ENCODE data around the gene RAB27B. TPM values are rescaled to one million over a fixed set of nuclear protein-coding genes. Genes with fewer than 3 reads are reported as not detected.

The RAB27B gene
- total and polyA plus RNA-seq, 10 of the 15 experiments (the other 5 are each of a cell fraction or from before 2014, with no cell fraction given), result under 0.01 to 0.03 TPM; not detected in 8

- TF ChIP-seq RAD51 (IDR thresholded peaks at IDR 0.05), result no peak
- TF ChIP-seq BRCA1 (IDR thresholded peaks at IDR 0.05; ENCODE audit: low read depth, low read length), result no peak
- TF ChIP-seq SREBF1 (IDR thresholded peaks at IDR 0.05; ENCODE audit: low read length), result no peak
- BruUV-seq (replicated peaks), result no TSS peak
- H4K20me1 ChIP-seq (ENCODE audit: control insufficient read depth, insufficient read depth), result no peaks in the 10 kb centered on the region
- no peak for DNase-seq (ENCODE audit: low read depth, low spot score)
- no peak overlapping the region for H2AFZ ChIP-seq (ENCODE audit: control insufficient read depth, low read depth, low read length)
- ChIA-PET CTCF (no interaction called here), POLR2A (no interaction called here), RAD21 (ENCODE audit: unreplicated experiment) (no interaction called here), SMC1A (ENCODE audit: uncharacterized antibody, unreplicated experiment) (no interaction called here)
- H3K9ac ChIP-seq (ENCODE audit: control insufficient read depth, insufficient read depth, low read length), result no peak overlapping the region
- FAIRE-seq, result no peak
- H3K79me2 ChIP-seq (ENCODE audit: control insufficient read depth, insufficient read depth, low read length), result no peaks in the 10 kb centered on the region
- in situ Hi-C loops (cut with MboI) (no loop called here), intact Hi-C loops (cut with micrococcal nuclease; ENCODE audit: unreplicated experiment) (no loop called here)
- 26% methylated on average over 1 of the region's 1 CpG for WGBS (ENCODE audit: insufficient coverage, insufficient replicate concordance, low lambda C conversion rate, missing lambda C conversion rate)
- no peak overlapping the region for H3K4me3 ChIP-seq
- H3K27me3 ChIP-seq (replicated peaks in 1 of 2; ENCODE audit: control insufficient read depth in 2 of 2, insufficient read depth in 2 of 2, low read length in 1 of 2), result no peaks in the 10 kb centered on the region
- H3K36me3 ChIP-seq (ENCODE audit: control insufficient read depth in 2 of 2, insufficient read depth in 2 of 2, low read length in 1 of 2), result no peaks in the 10 kb centered on the region
- H3K4me1 ChIP-seq (ENCODE audit: control insufficient read depth, insufficient read depth, low read length), result no peaks in the 10 kb centered on the region
- no peak overlapping the region for H3K4me2 ChIP-seq (ENCODE audit: control insufficient read depth, insufficient read depth)
- no peak overlapping the region for H3K27ac ChIP-seq (ENCODE audit: control insufficient read depth, insufficient read depth)
- ATAC-seq, result no peak
- no peaks in the 10 kb centered on the region for H3K9me3 ChIP-seq (replicated peaks; ENCODE audit: control insufficient read depth, insufficient read depth, low read length)
Observed at GRCh38 chr18:54786206-54786605, 42.1 kb upstream of the RAB27B start.

- DNase-seq (ENCODE audit: low read depth, low spot score), result no peak
- SMC1A ChIA-PET (ENCODE audit: uncharacterized antibody, unreplicated experiment), result interaction anchor here (1.0 kb wide), 1 partner anchor 16 kb away, joined by 4 read pairs; no protein-coding TSS in a partner anchor
- in situ Hi-C loops (cut with MboI) (no loop called here), intact Hi-C loops (cut with micrococcal nuclease; ENCODE audit: unreplicated experiment) (no loop called here)
- no peaks in the 10 kb centered on the region for H3K9me3 ChIP-seq (replicated peaks; ENCODE audit: control insufficient read depth, insufficient read depth, low read length)
- H2AFZ ChIP-seq (ENCODE audit: control insufficient read depth, low read depth, low read length), result no peak overlapping the region
- no peaks in the 10 kb centered on the region for H4K20me1 ChIP-seq (ENCODE audit: control insufficient read depth, insufficient read depth)
- ATAC-seq, result no peak
- no peaks in the 10 kb centered on the region for H3K27me3 ChIP-seq (replicated peaks in 1 of 2; ENCODE audit: control insufficient read depth in 2 of 2, insufficient read depth in 2 of 2, low read length in 1 of 2)
- TF ChIP-seq, protein P1, sequence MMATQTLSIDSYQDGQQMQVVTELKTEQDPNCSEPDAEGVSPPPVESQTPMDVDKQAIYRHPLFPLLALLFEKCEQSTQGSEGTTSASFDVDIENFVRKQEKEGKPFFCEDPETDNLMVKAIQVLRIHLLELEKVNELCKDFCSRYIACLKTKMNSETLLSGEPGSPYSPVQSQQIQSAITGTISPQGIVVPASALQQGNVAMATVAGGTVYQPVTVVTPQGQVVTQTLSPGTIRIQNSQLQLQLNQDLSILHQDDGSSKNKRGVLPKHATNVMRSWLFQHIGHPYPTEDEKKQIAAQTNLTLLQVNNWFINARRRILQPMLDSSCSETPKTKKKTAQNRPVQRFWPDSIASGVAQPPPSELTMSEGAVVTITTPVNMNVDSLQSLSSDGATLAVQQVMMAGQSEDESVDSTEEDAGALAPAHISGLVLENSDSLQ (IDR thresholded peaks at IDR 0.05), result no peak
- TF ChIP-seq YBX1 (IDR thresholded peaks at IDR 0.05), result no peak
- TF ChIP-seq NFIC (IDR thresholded peaks at IDR 0.05; ENCODE audit: low read depth, low read length), result no peak
- TF ChIP-seq, protein P2, sequence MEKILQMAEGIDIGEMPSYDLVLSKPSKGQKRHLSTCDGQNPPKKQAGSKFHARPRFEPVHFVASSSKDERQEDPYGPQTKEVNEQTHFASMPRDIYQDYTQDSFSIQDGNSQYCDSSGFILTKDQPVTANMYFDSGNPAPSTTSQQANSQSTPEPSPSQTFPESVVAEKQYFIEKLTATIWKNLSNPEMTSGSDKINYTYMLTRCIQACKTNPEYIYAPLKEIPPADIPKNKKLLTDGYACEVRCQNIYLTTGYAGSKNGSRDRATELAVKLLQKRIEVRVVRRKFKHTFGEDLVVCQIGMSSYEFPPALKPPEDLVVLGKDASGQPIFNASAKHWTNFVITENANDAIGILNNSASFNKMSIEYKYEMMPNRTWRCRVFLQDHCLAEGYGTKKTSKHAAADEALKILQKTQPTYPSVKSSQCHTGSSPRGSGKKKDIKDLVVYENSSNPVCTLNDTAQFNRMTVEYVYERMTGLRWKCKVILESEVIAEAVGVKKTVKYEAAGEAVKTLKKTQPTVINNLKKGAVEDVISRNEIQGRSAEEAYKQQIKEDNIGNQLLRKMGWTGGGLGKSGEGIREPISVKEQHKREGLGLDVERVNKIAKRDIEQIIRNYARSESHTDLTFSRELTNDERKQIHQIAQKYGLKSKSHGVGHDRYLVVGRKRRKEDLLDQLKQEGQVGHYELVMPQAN (conservative IDR thresholded peaks at IDR 0.05), result no peak
- TF ChIP-seq ATF7 (IDR thresholded peaks at IDR 0.05; ENCODE audit: low read depth), result no peak
- TF ChIP-seq MXI1 (IDR thresholded peaks at IDR 0.05; ENCODE audit: low read depth, low read length), result no peak
- BruUV-seq (replicated peaks), result no TSS peak
- RAD21 ChIA-PET (ENCODE audit: unreplicated experiment), result no interaction called here
- H3K9ac ChIP-seq (ENCODE audit: control insufficient read depth, insufficient read depth, low read length), result no peak overlapping the region
- no peaks in the 10 kb centered on the region for H3K79me2 ChIP-seq (ENCODE audit: control insufficient read depth, insufficient read depth, low read length)
- H3K4me1 ChIP-seq (ENCODE audit: control insufficient read depth, insufficient read depth, low read length), result no peaks in the 10 kb centered on the region
- CTCF ChIA-PET, result interaction anchor here (1.3 kb wide), 1 partner anchor 8 kb away, joined by 3 read pairs; no protein-coding TSS in a partner anchor
- no peaks in the 10 kb centered on the region for H3K36me3 ChIP-seq (ENCODE audit: control insufficient read depth in 2 of 2, insufficient read depth in 2 of 2, low read length in 1 of 2)
- 1% methylated on average over 5 of the region's 5 CpGs for WGBS (ENCODE audit: insufficient coverage, insufficient replicate concordance, low lambda C conversion rate, missing lambda C conversion rate)
- H3K4me3 ChIP-seq, result no peak overlapping the region
- no peak overlapping the region for H3K27ac ChIP-seq (ENCODE audit: control insufficient read depth, insufficient read depth)
- no peak overlapping the region for H3K4me2 ChIP-seq (ENCODE audit: control insufficient read depth, insufficient read depth)
- FAIRE-seq, result no peak
- POLR2A ChIA-PET, result no interaction called here
Observed at GRCh38 chr18:54787121-54787520, 41.2 kb upstream of the RAB27B start.
